GM18520 (cell line): ENCODE measurements around the gene OR2T11.
"Not testable (repeated sequence)": the region's sequence is repeated elsewhere in the genome, so short reads cannot be mapped to it uniquely, and the experiment has no call there.

Source experiments
- ATAC-seq: cut with Tn5 transposase; IDR thresholded peaks from one replicate; pipeline ENCODE4 v1.9.1; 2021; ENCODE audit not compliant: unreplicated experiment

OR2T11 gene

GRCh38 chr1:248634991-248635390 lies at the start of gene OR2T11:
Gene OR2T11 (minus strand): TSS chr1:248635091. CDS start chr1:248627128, 7,963 bp downstream.
- ATAC-seq, result not testable (repeated sequence)

- no peak for ATAC-seq
These were observed 46.8 kb upstream of the OR2T11 start for GRCh38 chr1:248681651-248682050.

GRCh38 chr1:248670003-248670402 lies 35.1 kb upstream of the OR2T11 start:
- no peak for ATAC-seq

- ATAC-seq, result peak; percentile 80
These were observed 28.8 kb upstream of the OR2T11 start for GRCh38 chr1:248663453-248664328.

GRCh38 chr1:248656797-248657196 lies 21.9 kb upstream of the OR2T11 start:
- ATAC-seq, result peak; percentile 50

- not testable (repeated sequence) for ATAC-seq
These were observed 20.5 kb upstream of the OR2T11 start, which contains the start of gene OR2T27 for GRCh38 chr1:248655354-248655753. Gene OR2T27 (minus strand): TSS chr1:248655528. CDS start chr1:248650884, 4,644 bp downstream.

- not testable (repeated sequence) for ATAC-seq
These were observed 14.1 kb upstream of the OR2T11 start for GRCh38 chr1:248648770-248649536.

GRCh38 chr1:248645178-248645577 lies 10.3 kb upstream of the OR2T11 start, which contains the start of gene OR2T35:
Gene OR2T35 (minus strand): TSS chr1:248645278. CDS start chr1:248639258, 6,020 bp downstream.
- not testable (repeated sequence) for ATAC-seq

- peak; percentile 60 for ATAC-seq
These were observed 8.2 kb upstream of the OR2T11 start for GRCh38 chr1:248642971-248643651.

GRCh38 chr1:248641583-248641982 lies 6.7 kb upstream of the OR2T11 start:
- not testable (repeated sequence) for ATAC-seq

- ATAC-seq, result peak; percentile 36
These were observed 6.0 kb upstream of the OR2T11 start for GRCh38 chr1:248640906-248641305.

- peak; percentile 23 for ATAC-seq
These were observed 4.8 kb upstream of the OR2T11 start for GRCh38 chr1:248639652-248640051.

- not testable (repeated sequence) for ATAC-seq
These were observed 1.7 kb upstream of the OR2T11 start for GRCh38 chr1:248636612-248637011.

GRCh38 chr1:248631354-248632008 lies 3.4 kb downstream of the OR2T11 start:
- no peak for ATAC-seq

GRCh38 chr1:248630551-248630950 lies 4.3 kb downstream of the OR2T11 start:
- ATAC-seq, result no peak

GRCh38 chr1:248627971-248628844 lies 6.7 kb downstream of the OR2T11 start:
- no peak for ATAC-seq

GRCh38 chr1:248625971-248626370 lies 8.9 kb downstream of the OR2T11 start:
- ATAC-seq, result no peak

- ATAC-seq, result no peak
These were observed 9.7 kb downstream of the OR2T11 start for GRCh38 chr1:248625166-248625565.

GRCh38 chr1:248622570-248623001 lies 12.3 kb downstream of the OR2T11 start:
- no peak for ATAC-seq
